ENCODE results near the gene NYNRIN.

NYNRIN gene

DNA sequence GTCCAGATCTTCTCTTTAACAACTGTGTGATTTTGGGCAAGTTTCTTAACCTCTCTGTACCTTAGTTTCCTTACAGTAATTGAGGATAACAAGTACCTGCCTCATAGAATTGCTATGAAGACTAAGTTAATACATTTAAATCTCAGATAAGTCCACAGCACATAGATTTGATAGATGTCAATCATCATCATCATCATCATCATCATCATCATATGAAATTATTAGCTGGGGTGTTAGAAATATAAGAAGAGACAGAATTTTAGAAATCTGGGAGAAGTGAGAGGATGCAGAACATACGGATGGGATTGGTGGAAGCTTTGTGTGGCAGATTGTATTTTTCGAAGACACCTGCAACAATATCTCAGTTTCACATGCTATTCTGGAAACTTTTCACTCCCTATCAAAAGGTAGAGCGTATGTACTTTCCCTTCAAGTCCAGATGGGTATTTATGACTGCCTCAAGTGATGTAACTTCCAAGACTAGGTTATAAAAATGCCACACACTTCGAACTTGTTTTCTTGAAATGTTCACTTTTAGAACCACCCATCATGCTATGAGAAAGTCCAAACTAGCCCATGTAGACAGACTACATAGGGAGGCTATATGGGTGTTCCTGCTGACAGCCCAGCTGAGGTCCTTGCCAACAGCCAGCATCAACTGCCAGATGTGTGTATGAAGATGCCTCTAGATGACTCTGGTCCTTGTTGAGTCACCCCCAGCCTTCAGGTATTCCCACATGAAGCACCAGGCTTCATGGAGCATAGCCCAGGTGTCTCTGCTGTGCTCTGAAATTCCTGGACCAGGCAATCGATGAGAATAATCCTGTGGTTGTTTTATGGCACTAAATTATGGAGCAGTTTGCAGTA, 64.4 kb downstream of the NYNRIN start:
- no peak for DNase-seq

DNA sequence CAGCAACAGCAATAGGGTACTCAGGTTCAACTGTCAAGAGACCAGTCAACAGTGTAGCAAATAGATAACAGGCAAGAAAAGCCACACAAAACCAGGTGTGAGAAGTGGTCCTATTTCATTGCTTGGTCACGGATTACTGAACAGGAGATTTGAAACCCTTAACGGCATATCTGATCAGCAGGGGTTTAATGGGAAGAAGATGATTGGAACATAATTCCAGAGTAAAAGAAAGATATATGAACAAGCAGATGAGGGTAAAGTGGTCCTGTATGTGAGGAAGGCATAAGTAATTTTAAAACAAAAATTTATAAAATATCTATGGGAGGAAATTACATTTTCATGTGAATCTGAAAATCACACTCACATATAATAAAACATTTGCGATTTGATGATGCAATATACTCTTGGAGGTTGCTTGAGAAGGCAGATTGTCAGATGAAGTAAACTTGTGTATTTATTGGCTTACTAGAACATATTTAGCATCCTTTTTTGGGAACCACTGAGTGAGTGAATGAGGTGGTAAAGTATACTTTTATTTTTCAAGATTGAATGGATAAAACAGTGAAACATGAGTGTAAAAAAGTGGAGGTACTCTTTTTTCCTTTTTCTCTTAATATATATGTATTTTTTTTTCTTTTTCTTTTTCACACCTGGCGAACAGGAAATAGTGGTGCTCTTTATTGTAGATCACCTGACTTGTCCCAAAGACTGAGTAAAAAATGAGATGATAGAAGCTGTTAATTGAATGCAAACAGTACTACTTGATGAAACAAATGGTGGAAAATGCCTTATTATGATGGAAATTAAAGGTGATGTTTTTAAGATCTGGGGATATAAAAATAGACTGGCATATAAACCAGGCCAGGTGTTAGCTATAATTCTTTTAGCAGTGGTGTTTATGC, 65.3 kb downstream of the NYNRIN start:
- peak; percentile 78 for DNase-seq

GRCh38 chr14:24465368-24465767, 66.6 kb downstream of the NYNRIN start:
- no peak for DNase-seq

GRCh38 chr14:24465805-24466204, 67.0 kb downstream of the NYNRIN start:
- DNase-seq = no peak

Measured in DMS79 treated with DMSO at 0.1 percent for 48 hours (cell line).